ENCODE results near the gene CLOCK.

Gene CLOCK

GRCh38 chr4:55540271-55540670 is 6.4 kb downstream of the CLOCK start:
- H3K36me3 ChIP-seq (ENCODE audit: control insufficient read depth, low read length) = no peaks in the 10 kb centered on the region
- TF ChIP-seq CTCF (IDR thresholded peaks at IDR 0.05; ENCODE audit: low read depth, low read length, poor library complexity, severe bottlenecking) (no peak), EZH2phosphoT487 (IDR thresholded peaks at IDR 0.05; ENCODE audit: borderline replicate concordance, low read length) (no peak)
- H3K79me2 ChIP-seq (ENCODE audit: control insufficient read depth, low read length) = peaks cover 40% of the 10 kb centered on the region
- no peak overlapping the region for H3K4me3 ChIP-seq (ENCODE audit: low read length)
- H3F3A ChIP-seq (ENCODE audit: control insufficient read depth, insufficient read depth) = peaks cover 10% of the 10 kb centered on the region
- H3K27me3 ChIP-seq (ENCODE audit: control insufficient read depth, low read length) = no peaks in the 10 kb centered on the region
- no peak overlapping the region for H3K27ac ChIP-seq (ENCODE audit: low read depth, low read length)
- H3K4me1 ChIP-seq (ENCODE audit: control insufficient read depth, low read length) = peaks cover 3% of the 10 kb centered on the region
- no peak overlapping the region for H3K4me2 ChIP-seq (ENCODE audit: low read length)
- H3K9me2 ChIP-seq (replicated peaks; ENCODE audit: control insufficient read depth, low read length) = no peaks in the 10 kb centered on the region
- H4K20me1 ChIP-seq (ENCODE audit: control insufficient read depth, insufficient read depth, low read depth, low read length) = peaks cover 11% of the 10 kb centered on the region; the same call in 1 of the 2 replicates
- H3K9me3 ChIP-seq (ENCODE audit: control insufficient read depth, insufficient read depth, low read length) = no peaks in the 10 kb centered on the region

- H3K4me2 ChIP-seq (ENCODE audit: low read length) = no peak overlapping the region
- peaks cover 6% of the 10 kb centered on the region; the same call in 1 of the 2 replicates for H3F3A ChIP-seq (ENCODE audit: control insufficient read depth, insufficient read depth)
- H3K36me3 ChIP-seq (ENCODE audit: control insufficient read depth, low read length) = no peaks in the 10 kb centered on the region
- no peaks in the 10 kb centered on the region for H3K27me3 ChIP-seq (ENCODE audit: control insufficient read depth, low read length)
- no peaks in the 10 kb centered on the region for H3K9me2 ChIP-seq (replicated peaks; ENCODE audit: control insufficient read depth, low read length)
- no peak overlapping the region for H3K27ac ChIP-seq (ENCODE audit: low read depth, low read length)
- H3K4me1 ChIP-seq (ENCODE audit: control insufficient read depth, low read length) = no peaks in the 10 kb centered on the region
- peaks cover 11% of the 10 kb centered on the region; the same call in 1 of the 2 replicates for H4K20me1 ChIP-seq (ENCODE audit: control insufficient read depth, insufficient read depth, low read depth, low read length)
- no peaks in the 10 kb centered on the region for H3K9me3 ChIP-seq (ENCODE audit: control insufficient read depth, insufficient read depth, low read length)
- H3K4me3 ChIP-seq (ENCODE audit: low read length) = no peak overlapping the region
- TF ChIP-seq EZH2phosphoT487 (IDR thresholded peaks at IDR 0.05; ENCODE audit: borderline replicate concordance, low read length) (no peak), CTCF (IDR thresholded peaks at IDR 0.05; ENCODE audit: low read depth, low read length, poor library complexity, severe bottlenecking) (no peak)
- peaks cover 38% of the 10 kb centered on the region for H3K79me2 ChIP-seq (ENCODE audit: control insufficient read depth, low read length)
Measured at GRCh38 chr4:55539658-55540057, 7.1 kb downstream of the CLOCK start.

- H3K27me3 ChIP-seq (ENCODE audit: control insufficient read depth, low read length) = no peaks in the 10 kb centered on the region
- no peak for TF ChIP-seq CTCF (IDR thresholded peaks at IDR 0.05; ENCODE audit: low read depth, low read length, poor library complexity, severe bottlenecking)
- TF ChIP-seq EZH2phosphoT487 (IDR thresholded peaks at IDR 0.05; ENCODE audit: borderline replicate concordance, low read length) = no peak
- H3K4me1 ChIP-seq (ENCODE audit: control insufficient read depth, low read length) = no peaks in the 10 kb centered on the region
- no peaks in the 10 kb centered on the region for H3K9me2 ChIP-seq (replicated peaks; ENCODE audit: control insufficient read depth, low read length)
- H3K4me3 ChIP-seq (ENCODE audit: low read length) = no peak overlapping the region
- peaks cover 29% of the 10 kb centered on the region for H3K79me2 ChIP-seq (ENCODE audit: control insufficient read depth, low read length)
- H4K20me1 ChIP-seq (ENCODE audit: control insufficient read depth, insufficient read depth, low read depth, low read length) = 0 out of 2 replicates have a peak, but pooled peaks cover 3% of the 10 kb centered on the region
- no peaks in the 10 kb centered on the region for H3F3A ChIP-seq (ENCODE audit: control insufficient read depth, insufficient read depth)
- H3K9me3 ChIP-seq (ENCODE audit: control insufficient read depth, insufficient read depth, low read length) = no peaks in the 10 kb centered on the region
- no peak overlapping the region for H3K4me2 ChIP-seq (ENCODE audit: low read length)
- H3K27ac ChIP-seq (ENCODE audit: low read depth, low read length) = no peak overlapping the region
- no peaks in the 10 kb centered on the region for H3K36me3 ChIP-seq (ENCODE audit: control insufficient read depth, low read length)
Measured at GRCh38 chr4:55538531-55538930, 8.2 kb downstream of the CLOCK start.

Data from DOHH2 (cell line).